HCT116 (cell line): ENCODE results near the gene AVPR1B.

Experiments used
- EGR1 ChIP-seq: IDR thresholded peaks from 2 replicates; pipeline ENCODE4 v1.6.1; 2012; ENCODE audit warnings: low read depth
- EZH2 ChIP-seq: fragments of 200-600 bp; sonication (generic); IDR thresholded peaks from 2 replicates; pipeline ENCODE4 v1.6.1; 2017; ENCODE audit warnings: antibody characterized with exemption, mixed run types
- EZH2phosphoT487 ChIP-seq: fragments of 200-600 bp; IDR thresholded peaks from 2 replicates; pipeline ENCODE4 v1.6.1; 2018; ENCODE audit warnings: antibody characterized with exemption, borderline replicate concordance
- SIN3A ChIP-seq: IDR thresholded peaks from 2 replicates; pipeline ENCODE4 v1.6.1; 2012; ENCODE audit warnings: low read depth
- TF ChIP-seq, protein P1 (sequence below), 3 experiments: fragments of 200-600 bp in 1 of 3; sonication (generic) in 1 of 3; IDR thresholded peaks in 2 of 3; conservative IDR thresholded peaks in 1 of 3; 2 replicates each; pipeline ENCODE4 v1.5.1; 2012 to 2017; ENCODE audit warnings: low read depth in 2 of 3, low read length in 2 of 3, antibody characterized with exemption in 1 of 3, borderline replicate concordance in 1 of 3, control low read depth in 1 of 3, mild to moderate bottlenecking in 1 of 3, mixed read lengths in 1 of 3, mixed run types in 1 of 3, moderate library complexity in 1 of 3; ENCODE audit not compliant: insufficient read depth in 1 of 3

DNA sequence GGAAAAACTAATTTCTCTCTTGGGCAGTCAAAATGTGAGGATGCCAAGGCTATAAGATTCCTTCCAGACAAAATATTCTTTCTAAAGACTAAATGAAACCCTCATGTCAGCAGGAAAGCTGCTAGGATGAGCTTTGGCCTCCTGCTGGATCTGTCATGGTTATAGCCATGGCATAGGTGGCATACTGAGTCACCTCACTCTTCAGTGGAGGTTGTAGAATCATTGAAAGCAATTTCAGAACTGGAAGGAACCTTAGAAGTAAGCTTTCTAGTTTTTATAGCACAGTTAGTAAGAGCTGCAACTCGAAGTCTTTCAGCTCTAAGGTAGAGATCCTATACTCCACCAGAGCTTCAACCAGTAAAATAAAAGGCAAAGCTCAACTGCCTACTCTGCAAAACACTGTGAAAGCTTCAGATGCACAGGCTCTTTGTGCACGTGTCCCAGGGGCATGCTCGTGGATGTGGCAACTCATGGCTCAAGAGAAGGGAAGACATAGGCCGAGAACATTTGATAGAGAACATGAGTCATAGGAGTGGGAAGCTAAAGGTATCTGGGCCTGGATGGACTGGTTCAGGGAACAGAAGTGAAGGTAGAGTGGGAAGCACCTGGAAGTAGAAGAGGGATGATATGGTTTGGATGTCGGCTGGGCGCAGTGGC, 5.8 kb downstream of the AVPR1B start:
- TF ChIP-seq, protein P1, sequence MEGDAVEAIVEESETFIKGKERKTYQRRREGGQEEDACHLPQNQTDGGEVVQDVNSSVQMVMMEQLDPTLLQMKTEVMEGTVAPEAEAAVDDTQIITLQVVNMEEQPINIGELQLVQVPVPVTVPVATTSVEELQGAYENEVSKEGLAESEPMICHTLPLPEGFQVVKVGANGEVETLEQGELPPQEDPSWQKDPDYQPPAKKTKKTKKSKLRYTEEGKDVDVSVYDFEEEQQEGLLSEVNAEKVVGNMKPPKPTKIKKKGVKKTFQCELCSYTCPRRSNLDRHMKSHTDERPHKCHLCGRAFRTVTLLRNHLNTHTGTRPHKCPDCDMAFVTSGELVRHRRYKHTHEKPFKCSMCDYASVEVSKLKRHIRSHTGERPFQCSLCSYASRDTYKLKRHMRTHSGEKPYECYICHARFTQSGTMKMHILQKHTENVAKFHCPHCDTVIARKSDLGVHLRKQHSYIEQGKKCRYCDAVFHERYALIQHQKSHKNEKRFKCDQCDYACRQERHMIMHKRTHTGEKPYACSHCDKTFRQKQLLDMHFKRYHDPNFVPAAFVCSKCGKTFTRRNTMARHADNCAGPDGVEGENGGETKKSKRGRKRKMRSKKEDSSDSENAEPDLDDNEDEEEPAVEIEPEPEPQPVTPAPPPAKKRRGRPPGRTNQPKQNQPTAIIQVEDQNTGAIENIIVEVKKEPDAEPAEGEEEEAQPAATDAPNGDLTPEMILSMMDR (IDR thresholded peaks at IDR 0.05 in 2 of 3, conservative IDR thresholded peaks at IDR 0.05 in 1 of 3; ENCODE audit: borderline replicate concordance in 1 of 3, insufficient read depth in 1 of 3, low read depth in 2 of 3, low read length in 2 of 3) = no peak
- TF ChIP-seq EZH2phosphoT487 (no peak), EGR1 (no peak), EZH2 (no peak), SIN3A (no peak)
